ENCODE data around the gene PDCD7.

PDCD7 gene

DNA sequence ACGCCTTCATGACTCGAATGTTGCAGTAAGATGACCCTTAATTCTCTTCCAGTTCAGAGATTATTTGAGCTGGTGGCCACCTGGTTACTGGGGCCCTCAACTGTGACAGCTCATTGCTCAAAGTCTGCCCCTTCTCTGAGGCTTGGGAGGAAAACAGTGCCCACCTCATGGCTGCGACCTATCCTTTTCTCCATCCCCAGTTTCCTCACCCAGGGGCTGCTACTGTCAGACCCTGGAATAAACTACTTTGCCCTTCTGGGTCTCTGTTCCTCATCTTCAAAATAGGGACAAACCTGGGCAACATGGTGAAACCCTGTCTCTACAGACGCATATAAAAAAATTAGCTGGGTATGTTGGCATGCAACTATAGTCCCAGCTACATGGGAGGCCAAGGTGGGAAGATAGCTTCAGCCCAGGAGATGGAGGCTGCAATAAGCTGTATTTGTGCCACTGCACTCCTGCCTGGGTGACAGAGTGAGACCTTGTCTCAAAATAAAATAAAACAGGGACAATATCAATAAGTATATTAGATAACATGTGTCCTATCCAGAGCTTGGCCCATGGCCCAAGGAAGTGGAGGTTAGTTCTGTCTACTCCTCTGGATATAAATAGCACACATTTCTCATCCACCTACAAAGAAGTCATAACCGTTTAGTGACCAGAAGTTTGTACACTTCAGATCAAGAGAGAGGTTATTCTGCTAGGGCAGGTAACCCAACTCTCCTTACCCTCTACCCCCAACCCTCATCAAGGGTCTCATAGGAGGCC lies 63.6 kb downstream of the PDCD7 start:
- DNase-seq, result no peak

GRCh38 chr15:65069179-65069578 lies 64.4 kb downstream of the PDCD7 start:
- no peak for DNase-seq

- DNase-seq, result no peak
These were observed 65.2 kb downstream of the PDCD7 start for GRCh38 chr15:65068403-65068788.

DNA sequence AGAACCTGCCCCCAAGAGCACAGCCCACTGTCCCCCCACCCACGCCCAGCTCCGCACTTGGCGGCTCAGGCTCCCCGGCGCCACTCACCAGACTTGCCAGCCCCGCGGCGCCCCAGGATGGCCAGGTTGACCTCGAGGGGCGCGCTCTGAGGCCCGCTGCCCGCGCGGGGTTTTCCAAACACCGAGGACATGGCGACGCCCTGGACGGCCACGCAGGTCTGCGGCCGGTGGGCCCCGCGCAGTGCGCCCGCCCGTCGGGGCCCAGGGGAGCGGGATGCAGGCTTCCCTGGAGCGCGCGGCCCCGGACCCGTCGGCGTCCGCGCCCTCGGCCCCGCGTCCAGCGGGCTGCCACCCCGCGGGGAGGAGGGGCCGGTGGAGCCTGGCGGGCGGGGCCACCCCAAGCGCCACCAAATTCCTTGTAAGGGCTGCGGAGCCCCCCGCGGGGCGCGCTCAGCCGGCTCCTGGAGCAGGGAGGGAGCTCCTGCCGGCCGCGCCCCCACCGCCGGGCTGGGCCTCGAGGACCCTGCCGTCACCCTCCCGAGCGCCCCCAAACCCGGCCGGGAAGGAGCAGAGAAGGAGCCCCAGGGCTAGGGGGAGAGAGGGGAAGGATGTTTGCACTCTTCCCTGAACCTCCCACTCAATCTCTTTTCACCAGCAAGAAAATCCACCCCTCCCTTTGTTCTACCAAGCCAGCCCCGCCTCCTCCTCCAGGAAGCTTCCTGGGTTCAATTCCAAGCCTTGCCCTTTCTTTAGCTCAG lies 65.8 kb downstream of the PDCD7 start, which contains the start of gene RASL12:
Gene RASL12 (minus strand): TSS at position 347 of the 758 bp plus-strand sequence. CDS start 156 bp downstream, at position 191.
- DNase-seq, result no peak

Data from hematopoietic multipotent progenitor cell treated with erythropoietin and hydrocortisone succinate and interleukin-3 and kit ligand, for 4 days (in vitro differentiated cells).